ENCODE data around the gene COLEC11. TPM values are rescaled to one million over a fixed set of nuclear protein-coding genes. Genes with fewer than 3 reads are reported as not detected.

The COLEC11 gene
- total RNA-seq, 2 experiments from 2014 or later, result 0.47 TPM; not detected in 1

- Histone ChIP-seq H3K27ac (ENCODE audit: low read depth in 1 of 2, low read length in 2 of 2) (peak overlapping the region; percentile 12 to 29), H3K4me3 (ENCODE audit: low read length) (peak overlapping the region; percentile 60), H3K36me3 (ENCODE audit: insufficient read depth, low read length) (no peaks in the 10 kb centered on the region), H3K27me3 (ENCODE audit: control insufficient read depth in 1 of 2, insufficient read depth in 2 of 2, low read length in 2 of 2) (peaks cover 0 to 2% of the 10 kb centered on the region in 2 experiments), H3K4me1 (ENCODE audit: insufficient read depth, low read length) (peaks cover 21% of the 10 kb centered on the region), H3K9me3 (ENCODE audit: control insufficient read depth in 1 of 2, insufficient read depth in 1 of 2, low read length in 2 of 2) (no peaks in the 10 kb centered on the region)
- Mint-ChIP-seq H3K36me3 (ENCODE audit: low read depth) (no peaks in the 10 kb centered on the region), H3K4me3 (peak overlapping the region; percentile 91), H3K9me3 (no peaks in the 10 kb centered on the region), H3K4me1 (ENCODE audit: low read depth) (peaks cover 17% of the 10 kb centered on the region), H3K27ac (peak overlapping the region; percentile 65), H3K27me3 (no peaks in the 10 kb centered on the region)
- intact Hi-C loops (cut with DNase I, micrococcal nuclease), result loop anchor here (1.0 to 10.0 kb wide), 8 partner anchors 75 to 1531 kb away; partner anchors contain the start of genes RPS7 (in 2 of the 2) and RNASEH1 (in 1 of the 2)
- DNase-seq, result peak; percentile 51 to 83 (median 62)
- peak; percentile 75 for ATAC-seq (ENCODE audit: poor library complexity)
- POLR2A ChIA-PET, result interaction anchor here (1.4 to 2.2 kb wide), 5 partner anchors 76 to 273 kb away, joined by 5 to 14 read pairs (median 11); partner anchors contain the start of genes ADI1, EIPR1, RNASEH1 and RPS7
- CTCF ChIA-PET, result interaction anchor here (0.7 to 1.3 kb wide), 2 partner anchors 78 to 1832 kb away, joined by 3 read pairs; no protein-coding TSS in a partner anchor
- TF ChIP-seq, protein P1, sequence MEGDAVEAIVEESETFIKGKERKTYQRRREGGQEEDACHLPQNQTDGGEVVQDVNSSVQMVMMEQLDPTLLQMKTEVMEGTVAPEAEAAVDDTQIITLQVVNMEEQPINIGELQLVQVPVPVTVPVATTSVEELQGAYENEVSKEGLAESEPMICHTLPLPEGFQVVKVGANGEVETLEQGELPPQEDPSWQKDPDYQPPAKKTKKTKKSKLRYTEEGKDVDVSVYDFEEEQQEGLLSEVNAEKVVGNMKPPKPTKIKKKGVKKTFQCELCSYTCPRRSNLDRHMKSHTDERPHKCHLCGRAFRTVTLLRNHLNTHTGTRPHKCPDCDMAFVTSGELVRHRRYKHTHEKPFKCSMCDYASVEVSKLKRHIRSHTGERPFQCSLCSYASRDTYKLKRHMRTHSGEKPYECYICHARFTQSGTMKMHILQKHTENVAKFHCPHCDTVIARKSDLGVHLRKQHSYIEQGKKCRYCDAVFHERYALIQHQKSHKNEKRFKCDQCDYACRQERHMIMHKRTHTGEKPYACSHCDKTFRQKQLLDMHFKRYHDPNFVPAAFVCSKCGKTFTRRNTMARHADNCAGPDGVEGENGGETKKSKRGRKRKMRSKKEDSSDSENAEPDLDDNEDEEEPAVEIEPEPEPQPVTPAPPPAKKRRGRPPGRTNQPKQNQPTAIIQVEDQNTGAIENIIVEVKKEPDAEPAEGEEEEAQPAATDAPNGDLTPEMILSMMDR (IDR thresholded peaks at IDR 0.05), result no peak
Observed at GRCh38 chr2:3651691-3652648, 57.1 kb downstream of the COLEC11 start.

DNA sequence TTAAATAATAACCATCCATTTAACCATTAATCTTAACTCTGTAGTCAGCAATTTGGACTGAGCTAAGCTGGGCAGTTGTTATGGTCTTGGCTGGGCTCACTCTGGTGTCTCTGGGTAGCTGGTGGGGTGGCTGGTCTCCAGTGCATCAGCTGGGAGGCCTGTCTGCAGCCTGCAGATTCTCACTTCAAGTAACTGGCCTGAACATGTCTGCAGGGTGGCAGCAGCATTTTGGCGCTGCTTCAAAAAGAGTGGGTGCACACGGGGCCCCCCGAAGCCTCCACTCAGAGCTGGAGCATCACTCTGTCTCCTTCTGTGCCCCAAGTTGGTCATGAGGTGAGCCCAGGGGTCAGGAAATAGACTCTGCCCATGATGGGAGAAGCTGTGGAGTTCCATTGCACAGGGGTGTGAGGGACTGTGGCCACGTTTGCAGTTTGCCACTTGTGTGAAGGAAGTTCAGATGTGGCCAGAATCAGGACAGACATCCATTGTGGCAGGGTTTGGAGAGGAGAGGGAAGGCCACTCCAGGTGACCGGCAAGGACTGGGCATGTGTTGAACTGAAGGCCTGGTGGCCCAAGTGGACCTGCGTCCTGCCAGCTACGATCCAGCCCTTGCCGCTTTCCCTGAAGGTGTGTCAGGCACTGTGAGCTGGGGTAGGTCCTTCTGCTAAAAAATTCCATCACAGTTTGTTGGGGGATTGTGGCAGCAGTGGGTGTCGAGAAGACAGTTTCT, 58.1 kb downstream of the COLEC11 start:
- Histone ChIP-seq H3K4me1 (ENCODE audit: insufficient read depth, low read length) (peaks cover 21% of the 10 kb centered on the region), H3K36me3 (ENCODE audit: insufficient read depth, low read length) (no peaks in the 10 kb centered on the region), H3K4me3 (ENCODE audit: low read length) (no peak overlapping the region), H3K27me3 (ENCODE audit: control insufficient read depth in 1 of 2, insufficient read depth in 2 of 2, low read length in 2 of 2) (peaks cover 0 to 2% of the 10 kb centered on the region in 2 experiments), H3K27ac (ENCODE audit: low read depth in 1 of 2, low read length in 2 of 2) (no peak overlapping the region), H3K9me3 (ENCODE audit: control insufficient read depth in 1 of 2, insufficient read depth in 1 of 2, low read length in 2 of 2) (no peaks in the 10 kb centered on the region)
- Mint-ChIP-seq H3K4me3 (no peak overlapping the region), H3K27me3 (no peaks in the 10 kb centered on the region), H3K27ac (no peak overlapping the region), H3K36me3 (ENCODE audit: low read depth) (no peaks in the 10 kb centered on the region), H3K9me3 (no peaks in the 10 kb centered on the region), H3K4me1 (ENCODE audit: low read depth) (peaks cover 18% of the 10 kb centered on the region)
- ChIA-PET CTCF (no interaction called here), POLR2A (interaction anchor here (1.4 to 1.9 kb wide), 3 partner anchors 133 to 275 kb away, joined by 5 to 13 read pairs (median 5); partner anchors contain the start of genes ADI1, EIPR1 and TRAPPC12)
- intact Hi-C loops (cut with DNase I, micrococcal nuclease), result loop anchor here (5.0 to 10.0 kb wide), 5 partner anchors 76 to 1531 kb away; partner anchors contain the start of genes RPS7 (in 2 of the 2) and RNASEH1 (in 1 of the 2)
- TF ChIP-seq, protein P1 (IDR thresholded peaks at IDR 0.05), result no peak
- no peak for DNase-seq
- ATAC-seq (ENCODE audit: poor library complexity), result no peak

- Mint-ChIP-seq H3K4me1 (ENCODE audit: low read depth) (peaks cover 18% of the 10 kb centered on the region), H3K27me3 (no peaks in the 10 kb centered on the region), H3K27ac (no peak overlapping the region), H3K36me3 (ENCODE audit: low read depth) (no peaks in the 10 kb centered on the region), H3K9me3 (no peaks in the 10 kb centered on the region), H3K4me3 (no peak overlapping the region)
- no peaks in the 10 kb centered on the region for H3K9me3 ChIP-seq (ENCODE audit: control insufficient read depth in 1 of 2, insufficient read depth in 1 of 2, low read length in 2 of 2)
- ChIA-PET CTCF (no interaction called here), POLR2A (no interaction called here)
- DNase-seq (no peak), ATAC-seq (ENCODE audit: poor library complexity) (no peak)
- H3K27me3 ChIP-seq (ENCODE audit: control insufficient read depth in 1 of 2, insufficient read depth in 2 of 2, low read length in 2 of 2), result peaks cover 0 to 2% of the 10 kb centered on the region in 2 experiments
- intact Hi-C loops (cut with DNase I, micrococcal nuclease), result loop anchor here (5.0 to 10.0 kb wide), 5 partner anchors 77 to 1532 kb away; partner anchors contain the start of genes RPS7 (in 2 of the 2) and RNASEH1 (in 1 of the 2)
- no peak overlapping the region for H3K4me3 ChIP-seq (ENCODE audit: low read length)
- peaks cover 21% of the 10 kb centered on the region for H3K4me1 ChIP-seq (ENCODE audit: insufficient read depth, low read length)
- H3K36me3 ChIP-seq (ENCODE audit: insufficient read depth, low read length), result no peaks in the 10 kb centered on the region
- H3K27ac ChIP-seq (ENCODE audit: low read depth in 1 of 2, low read length in 2 of 2), result no peak overlapping the region
- TF ChIP-seq, protein P1 (IDR thresholded peaks at IDR 0.05), result no peak
Observed at GRCh38 chr2:3654011-3654410, 59.1 kb downstream of the COLEC11 start.
